Neural cell (in vitro differentiated cells): ENCODE results near the gene KLLN. TPM values are rescaled to one million over a fixed set of nuclear protein-coding genes. Genes with fewer than 3 reads are reported as not detected.

ENCODE experiments used
- H2AFZ ChIP-seq: fragments of 200-600, 300-800 bp; sonication (generic), shearing (Covaris generic); 2 replicates; pipeline ENCODE4 v1.6.0; 2014; ENCODE audit warnings: low read depth, mild to moderate bottlenecking, antibody characterized with exemption, low read length, moderate library complexity
- H3F3A ChIP-seq: fragments of 200-600 bp; shearing (Covaris generic); 2 replicates; pipeline ENCODE4 v1.6.1; 2016; ENCODE audit warnings: mild to moderate bottlenecking, moderate library complexity, mixed read lengths, antibody characterized with exemption, low read length; ENCODE audit not compliant: insufficient read depth, poor library complexity, severe bottlenecking
- H3K27ac ChIP-seq: fragments of 200-600, 300-800 bp; sonication (generic), shearing (Covaris generic); 2 replicates; pipeline ENCODE4 v1.5.1; 2014; ENCODE audit warnings: mild to moderate bottlenecking, low read length, moderate library complexity
- H3K27me3 ChIP-seq: fragments of 300-800, 200-600 bp; sonication (generic), shearing (Covaris generic); 2 replicates; pipeline ENCODE4 v1.6.0; 2014; ENCODE audit warnings: mild to moderate bottlenecking, low read depth, low read length, moderate library complexity; ENCODE audit not compliant: insufficient read depth
- H3K36me3 ChIP-seq: fragments of 300-800, 200-600 bp; sonication (generic), shearing (Covaris generic); 2 replicates; pipeline ENCODE4 v1.5.1; 2014; ENCODE audit warnings: mild to moderate bottlenecking, antibody characterized with exemption, low read length, moderate library complexity; ENCODE audit not compliant: insufficient read depth
- H3K4me2 ChIP-seq: fragments of 300-800, 200-600 bp; sonication (generic), shearing (Covaris generic); 2 replicates; pipeline ENCODE4 v1.6.0; 2014; ENCODE audit warnings: mild to moderate bottlenecking, low read length
- H3K4me3 ChIP-seq: fragments of 300-800, 200-600 bp; sonication (generic), shearing (Covaris generic); 2 replicates; pipeline ENCODE4 v1.5.1; 2014; ENCODE audit warnings: mild to moderate bottlenecking, low read length, moderate library complexity
- H3K79me2 ChIP-seq: fragments of 200-600 bp; shearing (Covaris generic); replicated peaks from 2 replicates; pipeline ENCODE4 v1.6.0; 2014; ENCODE audit warnings: mild to moderate bottlenecking, low read length, moderate library complexity; ENCODE audit not compliant: insufficient read depth
- H3K9ac ChIP-seq: fragments of 300-800, 200-600 bp; sonication (generic), shearing (Covaris generic); 2 replicates; pipeline ENCODE4 v1.6.1; 2016; ENCODE audit warnings: mild to moderate bottlenecking, low read length, mixed read lengths
- H3K9me2 ChIP-seq: fragments of 200-600 bp; shearing (Covaris generic); 2 replicates; pipeline ENCODE4 v1.6.1; 2016; ENCODE audit warnings: mild to moderate bottlenecking, low read length, mixed read lengths; ENCODE audit not compliant: insufficient read depth
- H3K9me3 ChIP-seq: fragments of 200-600, 300-800 bp; sonication (generic), shearing (Covaris generic); 2 replicates; pipeline ENCODE4 v1.6.1; 2016; ENCODE audit warnings: mild to moderate bottlenecking, mixed run types, low read length, moderate library complexity, mixed read lengths
- H4K20me1 ChIP-seq: fragments of 200-600 bp; shearing (Covaris generic); 2 replicates; pipeline ENCODE4 v1.6.1; 2016; ENCODE audit warnings: mild to moderate bottlenecking, mixed run types; ENCODE audit not compliant: insufficient read depth
- CTCF ChIP-seq: fragments of 450-650 bp; IDR thresholded peaks from 2 replicates; pipeline ENCODE4 v1.5.1; 2014; ENCODE audit warnings: antibody characterized with exemption, mild to moderate bottlenecking, moderate library complexity; ENCODE audit not compliant: poor library complexity, severe bottlenecking
- EP300 ChIP-seq: fragments of 450-650 bp; conservative IDR thresholded peaks from 2 replicates; pipeline ENCODE4 v1.6.1; 2014; ENCODE audit warnings: antibody characterized with exemption, mild to moderate bottlenecking, moderate library complexity; ENCODE audit not compliant: poor library complexity, severe bottlenecking
- EZH2 ChIP-seq: fragments of 200-600, 300-800 bp; shearing (Covaris generic), sonication (generic); IDR thresholded peaks from 2 replicates; pipeline ENCODE4 v1.6.1; 2014; ENCODE audit warnings: antibody characterized with exemption, low read length, borderline replicate concordance, mild to moderate bottlenecking; ENCODE audit not compliant: insufficient read depth, poor library complexity, severe bottlenecking
- MXI1 ChIP-seq: fragments of 450-650 bp; conservative IDR thresholded peaks from 2 replicates; pipeline ENCODE4 v1.6.1; 2014; ENCODE audit warnings: antibody characterized with exemption, mild to moderate bottlenecking; ENCODE audit not compliant: poor library complexity, severe bottlenecking
- POLR2AphosphoS5 ChIP-seq: IDR thresholded peaks from 2 replicates; pipeline ENCODE4 v1.6.1; 2012
- RAD21 ChIP-seq: fragments of 450-650 bp; conservative IDR thresholded peaks from 2 replicates; pipeline ENCODE4 v1.6.1; 2014; ENCODE audit warnings: antibody characterized with exemption, mild to moderate bottlenecking, moderate library complexity
- REST ChIP-seq: IDR thresholded peaks from 2 replicates; pipeline ENCODE4 v1.6.1; 2012; ENCODE audit warnings: borderline replicate concordance
- SMC3 ChIP-seq: fragments of 450-650 bp; conservative IDR thresholded peaks from 2 replicates; pipeline ENCODE4 v1.6.1; 2014; ENCODE audit warnings: antibody characterized with exemption, mild to moderate bottlenecking, moderate library complexity; ENCODE audit not compliant: poor library complexity
- TAF1 ChIP-seq: IDR thresholded peaks from 2 replicates; pipeline ENCODE4 v1.6.1; 2012; ENCODE audit warnings: low read depth
- polyA plus RNA-seq: library from polyadenylated mRNA; depleted of rRNA; stranded (reverse); fragments of >200 nt; gene quantifications from 2 replicates; pipeline ENCODE4 v1.2.3, GENCODE V29; 2014

The KLLN gene
- polyA plus RNA-seq, 1 donor from 2014 or later = 0.77 TPM

- H4K20me1 ChIP-seq = no peaks in the 10 kb centered on the region
- no peaks in the 10 kb centered on the region for H3K79me2 ChIP-seq
- no peak for TF ChIP-seq EP300
- TF ChIP-seq SMC3 = no peak
- no peak for TF ChIP-seq EZH2
- TF ChIP-seq REST = no peak
- no peak for TF ChIP-seq TAF1
- no peak for TF ChIP-seq POLR2AphosphoS5
- TF ChIP-seq MXI1 = no peak
- no peak for TF ChIP-seq RAD21
- no peak for TF ChIP-seq CTCF
- H3K4me3 ChIP-seq = no peak overlapping the region
- no peaks in the 10 kb centered on the region for H3F3A ChIP-seq
- H3K4me2 ChIP-seq = no peak overlapping the region
- H3K27me3 ChIP-seq = no peaks in the 10 kb centered on the region
- H2AFZ ChIP-seq = no peak overlapping the region
- no peaks in the 10 kb centered on the region for H3K9me3 ChIP-seq
- no peaks in the 10 kb centered on the region for H3K9me2 ChIP-seq
- H3K36me3 ChIP-seq = no peaks in the 10 kb centered on the region
- H3K9ac ChIP-seq = no peak overlapping the region
- no peak overlapping the region for H3K27ac ChIP-seq
Observed at GRCh38 chr10:87843714-87844113, 19.6 kb downstream of the KLLN start.

GRCh38 chr10:87842776-87843497 is 20.4 kb downstream of the KLLN start:
- Histone ChIP-seq H3K27me3 (no peaks in the 10 kb centered on the region), H2AFZ (no peak overlapping the region), H3K4me3 (no peak overlapping the region), H3K79me2 (no peaks in the 10 kb centered on the region), H3K9me3 (no peaks in the 10 kb centered on the region), H3F3A (no peaks in the 10 kb centered on the region), H3K27ac (no peak overlapping the region), H3K9me2 (no peaks in the 10 kb centered on the region), H3K4me2 (no peak overlapping the region), H4K20me1 (no peaks in the 10 kb centered on the region), H3K9ac (no peak overlapping the region), H3K36me3 (no peaks in the 10 kb centered on the region)
- TF ChIP-seq RAD21 (no peak), CTCF (no peak), EZH2 (no peak), REST (no peak), TAF1 (no peak), EP300 (no peak), POLR2AphosphoS5 (no peak)
